HG03378 (cell line): Measurements from ENCODE around the gene SETMAR.

Source experiments
- ATAC-seq: cut with Tn5 transposase; IDR thresholded peaks from one replicate; pipeline ENCODE4 v1.9.1; 2021; ENCODE audit warnings: mild to moderate bottlenecking, moderate library complexity; ENCODE audit not compliant: unreplicated experiment

SETMAR gene

GRCh38 chr3:4351164-4351855, 48.1 kb downstream of the SETMAR start:
- peak; percentile 32 for ATAC-seq

GRCh38 chr3:4351872-4352271, 48.7 kb downstream of the SETMAR start:
- ATAC-seq = no peak

GRCh38 chr3:4355401-4356219, 52.4 kb downstream of the SETMAR start:
- ATAC-seq = no peak

DNA sequence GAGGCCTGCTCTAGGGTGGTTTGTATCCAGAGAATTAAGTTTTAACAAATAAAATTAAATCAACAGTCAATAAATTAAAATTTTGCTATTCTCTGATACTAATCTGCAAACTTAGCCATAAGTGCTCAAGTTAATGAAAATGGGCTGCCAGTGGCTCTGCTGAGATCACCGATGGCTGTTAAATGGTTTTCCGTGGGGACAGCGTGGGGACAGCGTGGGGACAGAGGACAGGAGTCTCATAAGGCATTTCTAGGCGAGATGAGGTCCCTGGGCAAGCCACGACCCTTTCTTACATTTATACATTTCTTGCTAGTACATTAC, 53.0 kb downstream of the SETMAR start:
- no peak for ATAC-seq

- ATAC-seq = no peak
Measured at GRCh38 chr3:4356546-4357410, 53.6 kb downstream of the SETMAR start.

- no peak for ATAC-seq
Measured at GRCh38 chr3:4358273-4358672, 55.1 kb downstream of the SETMAR start.

- no peak for ATAC-seq
Measured at GRCh38 chr3:4359805-4360502, 56.8 kb downstream of the SETMAR start.

DNA sequence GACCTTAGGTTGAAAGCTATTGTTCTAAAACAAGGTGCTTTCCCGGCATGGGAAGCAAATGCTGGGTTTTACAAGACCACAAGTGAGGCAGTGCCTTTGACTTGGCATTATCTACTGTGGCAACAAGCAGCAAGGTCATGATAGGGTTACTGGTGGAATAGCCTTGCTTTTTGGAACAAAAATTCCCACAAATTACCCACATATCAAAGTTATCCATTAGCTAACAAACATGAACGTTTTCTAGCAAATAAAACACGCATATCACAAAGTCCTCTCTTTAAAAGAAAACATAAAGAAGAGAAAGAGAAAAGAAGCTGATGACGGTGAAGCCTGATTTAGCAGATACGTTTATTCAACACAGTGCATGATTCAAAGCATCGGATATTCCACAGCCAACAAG, 57.6 kb downstream of the SETMAR start:
- ATAC-seq = no peak

- ATAC-seq = no peak
Measured at GRCh38 chr3:4362523-4362922, 59.4 kb downstream of the SETMAR start.
